Measurements from ENCODE around the gene CCDC68. TPM values are rescaled to one million over a fixed set of nuclear protein-coding genes. Genes with fewer than 3 reads are reported as not detected.
"Not testable (repeated sequence)": the region's sequence is repeated elsewhere in the genome, so short reads cannot be mapped to it uniquely, and the experiment has no call there.

Gene CCDC68
- total RNA-seq, 3 donors from 2014 or later (not counting 1 experiment from before 2014, with no cell fraction given), result not detected

DNA sequence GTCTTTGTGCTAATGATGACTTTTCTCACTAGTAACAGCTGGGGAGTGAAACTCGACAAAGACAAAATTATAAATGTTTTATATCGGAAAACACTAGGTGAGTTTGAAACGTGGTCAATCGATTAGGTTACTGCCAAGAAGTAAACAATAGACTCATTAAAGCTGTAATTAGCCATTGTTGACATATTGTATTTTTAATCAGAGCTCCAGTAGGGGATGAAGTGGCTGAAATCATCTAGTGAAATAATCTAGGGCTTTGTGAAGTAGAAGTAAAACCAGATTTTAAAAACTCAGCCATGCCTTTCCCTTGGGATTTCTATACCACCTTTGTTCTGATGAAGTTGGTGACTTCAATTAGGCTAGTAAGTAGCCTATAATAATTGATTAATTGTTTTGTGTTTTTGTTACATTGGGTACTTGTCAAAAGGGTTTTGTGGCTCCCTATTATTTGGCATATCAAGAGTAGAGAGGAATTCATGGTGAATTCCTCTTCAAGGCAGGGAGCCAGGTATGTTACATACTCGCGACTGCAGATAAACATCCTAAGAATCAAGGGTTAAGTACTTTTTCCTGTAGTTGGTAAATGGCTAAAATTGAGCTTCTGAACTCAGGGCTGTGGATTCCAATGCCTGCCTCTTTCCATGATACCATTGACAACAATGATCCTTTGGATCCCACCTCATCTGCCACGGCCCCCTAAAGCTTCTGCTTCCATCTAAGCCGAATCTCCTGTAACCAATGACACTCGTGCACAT is 99.4 kb downstream of the CCDC68 start:
- peaks cover 51 to 55% of the 10 kb centered on the region in 2 donors for H3K4me1 Mint-ChIP-seq
- no peak for ATAC-seq
- no peak for TF ChIP-seq CTCF (IDR thresholded peaks at IDR 0.05)
- H3K36me3 Mint-ChIP-seq, result peaks cover 8% of the 10 kb centered on the region
- intact Hi-C loops (cut with micrococcal nuclease), result no loop called here
- Histone ChIP-seq H3K4me3 (ENCODE audit: low read length) (no peak overlapping the region), H3K27ac (ENCODE audit: low read length) (no peak overlapping the region), H3K4me1 (ENCODE audit: control insufficient read depth, insufficient read depth, low read length) (no peaks in the 10 kb centered on the region), H3K27me3 (ENCODE audit: control insufficient read depth, insufficient read depth, low read length) (no peaks in the 10 kb centered on the region), H3K9me3 (ENCODE audit: control insufficient read depth, insufficient read depth, low read length) (no peaks in the 10 kb centered on the region), H3K36me3 (ENCODE audit: control insufficient read depth, insufficient read depth, low read length) (no peaks in the 10 kb centered on the region)
- no peak for DNase-seq
- H3K27ac Mint-ChIP-seq, result peak overlapping the region; percentile 37 to 73
- 90% methylated on average over 9 of the region's 9 CpGs for WGBS (ENCODE audit: insufficient coverage)
- H3K4me3 Mint-ChIP-seq, result no peak overlapping the region
- no peaks in the 10 kb centered on the region for H3K27me3 Mint-ChIP-seq (ENCODE audit: low read depth in 2 of 2)
- no peaks in the 10 kb centered on the region for H3K9me3 Mint-ChIP-seq

GRCh38 chr18:54857499-54857898 is 101.8 kb downstream of the CCDC68 start:
- Mint-ChIP-seq H3K9me3 (no peaks in the 10 kb centered on the region), H3K4me1 (peaks cover 53 to 55% of the 10 kb centered on the region in 2 donors)
- no peak for ATAC-seq

GRCh38 chr18:54856105-54856646 is 103.1 kb downstream of the CCDC68 start:
- peaks cover 57 to 59% of the 10 kb centered on the region in 2 donors for H3K4me1 Mint-ChIP-seq
- Histone ChIP-seq H3K4me1 (ENCODE audit: control insufficient read depth, insufficient read depth, low read length) (no peaks in the 10 kb centered on the region), H3K4me3 (ENCODE audit: low read length) (no peak overlapping the region), H3K27ac (ENCODE audit: low read length) (no peak overlapping the region), H3K9me3 (ENCODE audit: control insufficient read depth, insufficient read depth, low read length) (no peaks in the 10 kb centered on the region), H3K27me3 (ENCODE audit: control insufficient read depth, insufficient read depth, low read length) (no peaks in the 10 kb centered on the region), H3K36me3 (ENCODE audit: control insufficient read depth, insufficient read depth, low read length) (no peaks in the 10 kb centered on the region)
- H3K27ac Mint-ChIP-seq, result no peak overlapping the region
- no peak overlapping the region for H3K4me3 Mint-ChIP-seq
- ATAC-seq (no peak), DNase-seq (no peak)
- H3K36me3 Mint-ChIP-seq, result peaks cover 8% of the 10 kb centered on the region
- H3K27me3 Mint-ChIP-seq (ENCODE audit: low read depth in 2 of 2), result no peaks in the 10 kb centered on the region
- intact Hi-C loops (cut with micrococcal nuclease), result no loop called here
- TF ChIP-seq CTCF (IDR thresholded peaks at IDR 0.05), result no peak
- H3K9me3 Mint-ChIP-seq, result no peaks in the 10 kb centered on the region
- WGBS (ENCODE audit: insufficient coverage), result 41% methylated on average over 2 of the region's 2 CpGs

More at GRCh38 chr18:54857499-54857898, 101.8 kb downstream of the CCDC68 start:
- intact Hi-C loops (cut with micrococcal nuclease), result no loop called here
- H3K4me1 ChIP-seq (ENCODE audit: control insufficient read depth, insufficient read depth, low read length), result no peaks in the 10 kb centered on the region
- DNase-seq, result no peak
- H3K36me3 ChIP-seq (ENCODE audit: control insufficient read depth, insufficient read depth, low read length), result no peaks in the 10 kb centered on the region
- WGBS (ENCODE audit: insufficient coverage), result 86% methylated on average over 3 of the region's 3 CpGs
- no peak overlapping the region for H3K4me3 Mint-ChIP-seq
- H3K36me3 Mint-ChIP-seq, result peaks cover 8% of the 10 kb centered on the region
- no peaks in the 10 kb centered on the region for H3K9me3 ChIP-seq (ENCODE audit: control insufficient read depth, insufficient read depth, low read length)
- no peak overlapping the region for H3K4me3 ChIP-seq (ENCODE audit: low read length)
- TF ChIP-seq CTCF (IDR thresholded peaks at IDR 0.05), result no peak
- no peaks in the 10 kb centered on the region for H3K27me3 ChIP-seq (ENCODE audit: control insufficient read depth, insufficient read depth, low read length)
- no peak overlapping the region for H3K27ac ChIP-seq (ENCODE audit: low read length)
- H3K27me3 Mint-ChIP-seq (ENCODE audit: low read depth in 2 of 2), result no peaks in the 10 kb centered on the region
- no peak overlapping the region for H3K27ac Mint-ChIP-seq

DNA sequence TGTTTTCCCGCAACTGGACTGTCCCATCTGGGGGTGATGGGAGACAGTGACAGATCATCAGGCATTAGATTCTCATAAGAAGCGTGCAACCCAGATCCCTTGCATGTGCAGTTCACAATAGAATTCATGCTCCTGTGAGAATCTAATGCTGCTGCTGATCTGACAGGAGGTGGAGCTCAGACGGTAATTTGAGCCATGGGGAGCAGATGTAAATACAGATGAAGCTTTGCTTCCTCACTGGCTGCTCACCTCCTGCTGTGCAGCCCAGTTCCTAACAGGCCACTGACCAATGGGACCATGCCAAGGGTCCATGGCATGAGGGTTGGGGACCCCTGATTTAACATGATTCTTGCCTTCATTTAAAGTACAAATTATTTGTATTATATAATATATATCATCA is 104.2 kb downstream of the CCDC68 start:
- ATAC-seq; H3K4me3 Mint-ChIP-seq; H3K27me3 ChIP-seq (ENCODE audit: control insufficient read depth, insufficient read depth, low read length); intact Hi-C loops (cut with micrococcal nuclease); H3K27ac ChIP-seq (ENCODE audit: low read length); H3K27me3 Mint-ChIP-seq (ENCODE audit: low read depth in 2 of 2); H3K9me3 Mint-ChIP-seq; H3K27ac Mint-ChIP-seq; H3K4me3 ChIP-seq (ENCODE audit: low read length); H3K4me1 ChIP-seq (ENCODE audit: control insufficient read depth, insufficient read depth, low read length); H3K36me3 ChIP-seq (ENCODE audit: control insufficient read depth, insufficient read depth, low read length); DNase-seq; H3K9me3 ChIP-seq (ENCODE audit: control insufficient read depth, insufficient read depth, low read length); H3K36me3 Mint-ChIP-seq: not testable (repeated sequence)
- 97% methylated on average over 3 of the region's 3 CpGs for WGBS (ENCODE audit: insufficient coverage)
- H3K4me1 Mint-ChIP-seq, result peaks cover 49 to 53% of the 10 kb centered on the region in 2 donors

All from natural killer cell (primary cell).